ENCODE results near the gene HLA-DMB. TPM values are rescaled to one million over a fixed set of nuclear protein-coding genes. Genes with fewer than 3 reads are reported as not detected.

Gene HLA-DMB
- total and polyA plus RNA-seq, 12 donors = 2.7 to 79.8 (median 7.3) TPM

GRCh38 chr6:32971242-32971580, 30.4 kb upstream of the HLA-DMB start:
- Histone ChIP-seq H3K27ac (peak overlapping the region; percentile 93 to 100 (median 100)), H3K27me3 (no peaks in the 10 kb centered on the region), H3K36me3 (peaks cover 7 to 42% (median 21%) of the 10 kb centered on the region in 9 donors), H3K9me3 (no peaks in the 10 kb centered on the region), H3K4me3 (peak overlapping the region; percentile 51 to 99 (median 90)), H3K4me1 (peaks cover 9 to 42% (median 34%) of the 10 kb centered on the region in 9 donors)
- no peak for TF ChIP-seq CTCF (IDR thresholded peaks at IDR 0.05)
- 0 to 1% methylated on average over 15 of the region's 15 CpGs for WGBS, 2 donors
- ATAC-seq (no peak), DNase-seq (no peak)
- intact Hi-C loops (cut with DNase I) = loop anchor here in 1 of 10 donors (5.0 kb wide), 1 partner anchor 774 kb away; no protein-coding TSS in a partner anchor

GRCh38 chr6:32970413-32971241, 29.8 kb upstream of the HLA-DMB start:
- no peaks in the 10 kb centered on the region for H3K27me3 ChIP-seq
- no peaks in the 10 kb centered on the region for H3K9me3 ChIP-seq
- intact Hi-C loops (cut with DNase I) = loop anchor here in 1 of 10 donors (5.0 kb wide), 1 partner anchor 773 kb away; no protein-coding TSS in a partner anchor
- no peak for TF ChIP-seq CTCF (IDR thresholded peaks at IDR 0.05)
- peak overlapping the region; percentile 93 to 100 (median 100) for H3K27ac ChIP-seq
- H3K36me3 ChIP-seq = peaks cover 7 to 36% (median 15%) of the 10 kb centered on the region in 9 donors
- peak overlapping the region; percentile 51 to 99 (median 90) for H3K4me3 ChIP-seq
- 1% methylated on average over 34 to 43 of the region's 43 CpGs for WGBS, 2 donors
- ATAC-seq (peak; percentile 35 to 69 (median 61)), DNase-seq (peak; percentile 91 to 93)
- peaks cover 9 to 42% (median 31%) of the 10 kb centered on the region in 9 donors for H3K4me1 ChIP-seq

GRCh38 chr6:32969685-32970412, 29.0 kb upstream of the HLA-DMB start:
- WGBS, 2 donors = 0 to 1% methylated on average over 19 of the region's 19 CpGs
- Histone ChIP-seq H3K27ac (peak overlapping the region; percentile 93 to 100 (median 100)), H3K4me1 (peaks cover 8 to 37% (median 24%) of the 10 kb centered on the region in 9 donors), H3K4me3 (peak overlapping the region; percentile 51 to 99 (median 90)), H3K27me3 (no peaks in the 10 kb centered on the region), H3K9me3 (no peaks in the 10 kb centered on the region), H3K36me3 (peaks cover 7 to 28% (median 10%) of the 10 kb centered on the region in 9 donors)
- DNase-seq = peak; percentile 73 to 89
- intact Hi-C loops (cut with DNase I) = loop anchor here in 3 of 10 donors (5.0 kb wide), 4 partner anchors 38 to 773 kb away; no protein-coding TSS in a partner anchor
- TF ChIP-seq CTCF (IDR thresholded peaks at IDR 0.05) = peak in 8 of 9 donors; percentile 13 to 49 (median 33)
- ATAC-seq = peak; percentile 3 to 33 (median 18)
